GM21423 (cell line): Measurements from ENCODE around the gene MPLKIP.
"Not testable (repeated sequence)": the region's sequence is repeated elsewhere in the genome, so short reads cannot be mapped to it uniquely, and the experiment has no call there.

Experiments
- ATAC-seq: cut with Tn5 transposase; IDR thresholded peaks from one replicate; pipeline ENCODE4 v1.9.1; 2021; ENCODE audit warnings: mild to moderate bottlenecking, moderate library complexity; ENCODE audit not compliant: unreplicated experiment

MPLKIP gene

DNA sequence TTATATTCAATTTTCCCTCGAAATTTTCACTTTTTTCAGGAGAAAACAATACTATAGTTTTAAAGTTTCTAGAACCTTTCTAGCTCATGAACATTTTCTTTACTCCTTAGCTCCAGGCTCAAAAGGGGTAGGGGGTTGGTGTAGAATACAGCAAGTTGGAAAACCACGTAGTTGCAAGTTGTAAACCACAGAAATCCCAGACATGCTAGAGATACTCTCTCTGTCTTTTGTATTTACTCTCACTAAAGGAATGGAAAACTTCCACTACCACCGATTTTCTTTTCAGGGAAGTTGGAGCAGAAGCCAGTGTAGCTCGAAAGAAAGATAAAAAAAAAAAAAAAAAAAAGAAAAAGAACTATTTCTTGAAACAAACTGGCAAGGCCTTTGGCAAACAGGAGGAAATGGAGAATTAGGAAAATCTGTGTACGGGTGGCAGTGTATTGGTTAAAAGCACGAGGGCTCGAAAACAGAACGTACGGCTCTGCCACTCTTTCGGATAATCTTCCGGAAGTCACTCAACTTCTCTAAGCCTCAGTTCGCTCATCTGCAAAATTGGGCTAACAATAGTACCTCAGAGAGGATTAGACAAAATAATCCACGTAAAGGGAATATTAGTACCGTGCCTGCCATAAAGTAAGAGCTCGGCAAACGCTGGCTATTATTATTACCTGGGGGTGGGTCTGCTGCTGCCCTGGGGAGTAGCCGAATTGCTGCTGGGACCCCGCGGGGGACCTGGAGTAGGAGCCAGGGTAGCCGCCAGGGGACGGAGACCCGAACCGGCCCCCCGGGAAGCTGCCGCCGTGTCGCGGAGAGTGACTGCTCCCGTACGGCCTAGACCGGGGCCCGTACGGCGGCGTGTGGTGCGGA, 628 bp downstream of the MPLKIP start:
- ATAC-seq: peak; percentile 4

DNA sequence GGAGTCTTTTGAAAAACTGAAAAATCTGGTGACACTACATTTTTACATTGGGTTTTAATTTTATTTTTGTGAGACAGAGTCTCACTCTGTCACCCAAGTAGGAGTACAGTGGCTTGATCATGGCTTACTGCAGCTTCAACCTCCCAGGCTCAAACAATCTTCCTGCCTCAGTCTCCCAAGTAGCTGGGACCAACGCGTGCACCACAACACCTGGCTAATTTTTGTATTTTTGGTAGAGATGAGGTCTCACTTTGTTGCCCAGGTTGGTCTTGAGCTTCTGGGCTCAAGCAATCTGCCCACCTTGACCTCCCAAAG, 11.5 kb downstream of the MPLKIP start:
- ATAC-seq: no peak

DNA sequence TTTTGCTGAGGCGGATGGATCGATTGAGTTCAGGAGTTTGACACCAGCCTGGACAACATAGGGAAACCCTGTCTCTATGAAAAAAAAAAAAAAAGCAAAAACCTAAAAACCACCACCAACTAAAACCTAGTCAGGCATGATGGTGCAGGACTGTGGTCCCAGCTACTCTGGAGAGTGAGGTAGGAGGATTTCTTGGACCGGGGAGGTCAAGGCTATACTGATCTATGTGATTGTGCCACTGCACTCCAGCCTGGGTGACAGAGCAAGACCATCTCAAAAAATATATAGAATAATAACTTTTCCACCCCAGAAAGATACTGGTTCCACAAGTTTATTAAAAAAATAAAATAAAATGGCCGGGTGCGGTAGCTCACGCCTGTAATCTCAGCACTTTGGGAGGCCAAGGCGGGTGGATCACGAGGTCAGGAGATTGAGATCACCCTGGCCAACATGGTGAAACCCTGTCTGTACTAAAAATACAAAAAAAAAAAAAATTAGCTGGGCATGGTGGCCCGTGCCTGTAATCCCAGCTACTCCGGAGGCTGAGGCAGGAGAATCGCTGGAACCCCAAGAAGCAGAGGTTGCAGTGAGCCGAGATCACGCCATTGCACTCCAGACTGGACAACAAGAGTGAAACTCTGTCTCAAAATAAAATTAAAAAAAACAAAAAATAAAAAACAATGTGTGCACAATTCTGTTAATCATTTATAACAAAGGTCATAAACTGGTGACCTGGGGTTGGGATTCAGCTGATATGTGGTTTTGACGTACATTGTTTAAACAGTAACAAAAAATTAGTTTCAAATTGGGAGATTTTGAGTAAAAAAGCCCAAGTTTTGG, 12.1 kb downstream of the MPLKIP start:
- not testable (repeated sequence) for ATAC-seq

DNA sequence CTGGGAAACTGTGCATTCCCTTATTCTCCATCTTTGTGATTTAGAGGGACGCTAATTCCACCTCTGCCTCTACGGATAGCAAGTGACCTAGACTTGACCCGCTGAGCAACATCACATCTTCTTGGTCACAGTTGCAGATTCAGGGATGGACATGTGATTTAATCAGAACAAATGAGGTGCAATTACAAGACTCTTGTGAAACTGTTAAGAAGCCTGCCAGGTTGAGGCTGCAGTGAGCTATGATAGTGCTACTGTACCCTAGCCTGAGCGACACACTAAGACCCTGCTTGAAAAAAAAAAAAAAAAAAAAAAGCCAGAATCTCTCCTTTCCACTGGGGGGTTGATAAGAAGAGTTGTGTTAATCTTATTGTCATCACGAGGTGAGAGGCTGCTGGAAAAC, 14.4 kb downstream of the MPLKIP start:
- ATAC-seq: no peak

DNA sequence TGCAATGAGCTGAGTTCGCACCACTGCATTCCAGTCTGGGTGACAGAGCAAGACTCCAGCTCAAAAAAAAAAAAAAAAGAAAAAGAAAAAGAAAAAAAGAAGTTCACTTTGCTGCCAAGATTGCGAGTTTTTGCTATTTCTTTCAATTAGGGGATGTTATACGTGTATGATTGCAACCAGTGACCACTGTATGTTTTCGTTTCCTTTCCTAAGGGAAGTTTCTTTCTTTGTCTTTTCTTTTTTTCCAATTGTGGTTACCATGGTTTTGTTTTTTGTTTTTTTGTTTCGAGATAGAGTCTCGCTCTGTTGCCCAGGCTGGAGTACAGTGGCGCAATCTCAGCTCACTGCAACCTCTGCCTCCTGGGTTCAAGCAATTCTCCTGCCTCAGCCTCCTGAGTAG, 16.2 kb downstream of the MPLKIP start:
- not testable (repeated sequence) for ATAC-seq

DNA sequence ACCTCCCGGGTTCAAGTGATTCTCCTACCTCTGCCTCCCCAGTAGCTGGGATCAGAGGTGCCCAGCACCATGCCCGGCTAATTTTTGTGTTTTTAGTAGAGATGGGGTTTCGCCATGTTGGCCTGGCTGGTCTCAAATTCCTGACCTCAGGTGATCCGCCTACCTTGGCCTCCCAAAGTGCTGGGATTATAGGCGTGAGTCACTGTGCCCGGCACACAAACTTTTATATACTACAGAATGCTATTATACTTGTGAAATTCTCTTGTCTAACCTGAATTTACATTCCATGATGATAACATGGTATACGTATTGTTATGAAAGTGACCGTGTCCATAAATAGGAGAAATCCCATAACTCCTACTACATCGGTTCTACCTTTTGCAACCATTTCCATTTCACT, 17.2 kb downstream of the MPLKIP start:
- ATAC-seq: not testable (repeated sequence)

DNA sequence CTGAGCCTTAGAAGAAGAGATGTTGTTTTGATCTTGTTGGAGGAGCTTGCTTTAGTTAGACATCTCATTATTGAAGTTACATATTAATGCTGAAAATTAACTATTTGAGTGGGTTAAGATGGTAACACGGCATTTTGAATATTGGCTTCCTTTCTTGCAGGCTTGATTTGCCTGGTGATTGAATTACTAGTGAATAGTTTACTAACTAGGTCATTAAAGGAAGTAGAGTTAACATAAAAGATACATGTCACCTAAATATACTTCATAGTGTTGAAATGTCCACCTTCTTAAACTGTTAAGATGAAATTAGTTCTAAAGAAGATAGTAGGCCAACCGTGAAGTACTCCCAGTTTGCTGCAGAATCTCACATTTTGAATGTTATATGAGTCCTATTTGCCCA, 18.5 kb downstream of the MPLKIP start:
- no peak for ATAC-seq

DNA sequence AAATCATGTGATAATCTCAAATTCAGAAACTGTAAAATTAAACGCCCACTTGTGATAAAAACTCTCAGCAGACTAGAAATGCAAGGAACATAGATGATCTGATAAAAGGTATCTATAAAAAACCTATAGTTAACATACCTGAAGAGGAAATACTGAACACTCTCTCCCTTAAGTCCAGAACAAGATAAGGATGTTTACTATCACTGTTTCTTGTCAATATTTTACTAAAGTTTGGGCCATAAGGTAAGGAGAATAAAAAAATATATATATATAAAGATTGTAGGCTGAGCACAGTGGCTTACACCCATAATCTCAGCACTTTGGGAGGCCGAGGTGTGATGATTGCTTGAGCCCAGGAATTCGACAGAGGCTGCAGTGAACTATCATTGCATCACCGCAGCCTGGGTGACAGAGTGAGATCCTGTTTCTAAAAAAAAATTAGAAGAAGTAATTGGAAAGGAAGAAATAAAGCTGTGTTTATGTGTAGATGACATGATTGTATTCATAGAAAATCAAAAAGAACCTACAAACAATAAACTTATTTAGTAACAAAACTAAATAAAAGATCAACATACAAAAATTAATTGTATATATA, 28.4 kb downstream of the MPLKIP start:
- ATAC-seq: no peak

DNA sequence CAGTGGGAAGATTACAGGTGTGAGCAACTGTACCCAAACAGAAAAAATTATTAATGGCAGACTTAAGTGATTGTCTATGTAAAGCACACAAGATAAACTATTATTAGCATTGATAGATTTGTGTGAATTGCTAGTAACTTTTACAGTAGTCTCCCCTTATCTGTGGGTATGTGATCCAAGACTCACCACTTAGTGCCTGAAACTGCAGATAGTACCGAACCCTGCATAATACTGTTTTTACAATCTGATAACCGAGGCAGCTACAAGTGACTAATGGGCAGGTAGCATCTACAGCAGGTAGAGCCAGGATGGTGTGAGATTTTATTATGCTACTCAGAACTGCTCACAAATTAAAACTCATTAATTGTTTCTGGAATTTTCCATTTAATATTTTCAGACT, 31.5 kb downstream of the MPLKIP start:
- ATAC-seq: no peak

DNA sequence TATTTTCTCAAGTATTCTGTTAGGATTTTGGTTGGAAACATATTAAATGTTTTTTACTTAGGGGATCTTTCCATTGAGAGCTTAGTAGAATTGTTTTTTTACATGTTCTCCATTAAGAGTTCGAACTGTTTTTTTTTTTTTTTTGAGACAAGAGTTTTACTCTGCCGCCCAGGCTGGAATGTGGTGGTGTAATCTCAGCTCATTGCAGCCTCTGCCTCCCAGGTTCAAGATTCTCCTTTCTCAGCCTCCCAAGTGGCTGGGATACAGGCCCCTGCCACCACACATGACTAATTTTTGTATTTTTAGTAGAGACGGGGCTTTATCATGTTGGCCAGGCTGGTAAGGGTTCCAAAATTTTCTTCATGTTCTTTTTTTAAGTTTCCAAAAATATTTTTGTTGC, 33.2 kb downstream of the MPLKIP start:
- no peak for ATAC-seq

DNA sequence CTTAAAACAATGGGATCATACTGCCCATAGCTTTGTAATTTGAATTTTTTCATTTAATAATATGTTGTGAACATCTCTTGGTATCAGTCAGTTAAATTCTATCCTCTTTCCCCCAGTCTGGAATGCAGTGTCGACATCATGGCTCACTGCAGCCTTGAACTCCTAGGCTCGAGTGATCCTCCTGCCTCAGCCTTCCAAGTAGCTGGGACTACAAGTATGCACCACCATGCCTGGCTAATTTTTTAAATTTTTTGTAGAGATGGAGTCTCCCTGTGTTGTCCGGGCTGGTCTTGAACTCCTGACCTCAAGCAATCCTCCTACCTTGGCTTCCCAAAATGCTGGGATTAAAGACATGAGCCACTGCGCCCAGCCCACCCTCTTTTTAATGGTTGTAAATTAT, 34.6 kb downstream of the MPLKIP start:
- ATAC-seq: no peak

DNA sequence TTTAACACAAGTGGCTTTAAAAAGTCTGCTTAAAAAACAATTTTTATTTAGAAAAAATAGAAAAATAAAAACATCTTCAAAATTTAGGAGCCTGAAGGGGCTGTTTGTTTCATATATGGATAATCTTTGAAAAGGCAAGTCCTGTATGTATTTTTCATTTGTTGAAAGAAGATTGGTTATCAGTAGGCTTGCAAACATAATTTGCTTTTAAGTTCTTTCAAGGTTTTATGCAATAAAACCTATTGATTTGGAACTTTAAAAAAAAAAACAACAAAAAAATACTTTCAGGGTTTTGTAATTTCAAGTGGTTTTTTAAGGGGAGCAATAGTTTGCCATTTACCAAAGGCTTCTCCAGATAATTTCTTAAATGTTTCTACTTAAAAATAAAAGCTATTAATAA, 35.6 kb downstream of the MPLKIP start:
- no peak for ATAC-seq

DNA sequence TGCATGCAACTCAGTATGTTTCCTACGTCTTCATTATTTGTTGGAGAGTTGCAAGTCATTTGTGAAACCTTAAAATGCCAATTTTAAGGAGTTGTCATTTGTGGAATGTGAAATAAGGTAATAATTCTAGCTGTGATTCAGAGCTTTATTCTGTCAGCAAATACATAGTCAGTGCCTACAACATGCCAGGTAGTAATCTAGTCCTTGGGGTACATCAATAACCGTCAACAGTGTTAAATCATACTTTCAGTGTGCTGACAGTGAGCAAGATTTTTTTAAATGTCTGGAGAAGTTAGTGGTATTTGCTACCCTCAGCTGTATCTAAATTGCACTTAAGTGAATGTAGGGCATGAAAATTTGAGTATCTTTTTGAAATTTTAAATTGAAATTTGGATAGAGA, 36.7 kb downstream of the MPLKIP start:
- ATAC-seq: no peak

DNA sequence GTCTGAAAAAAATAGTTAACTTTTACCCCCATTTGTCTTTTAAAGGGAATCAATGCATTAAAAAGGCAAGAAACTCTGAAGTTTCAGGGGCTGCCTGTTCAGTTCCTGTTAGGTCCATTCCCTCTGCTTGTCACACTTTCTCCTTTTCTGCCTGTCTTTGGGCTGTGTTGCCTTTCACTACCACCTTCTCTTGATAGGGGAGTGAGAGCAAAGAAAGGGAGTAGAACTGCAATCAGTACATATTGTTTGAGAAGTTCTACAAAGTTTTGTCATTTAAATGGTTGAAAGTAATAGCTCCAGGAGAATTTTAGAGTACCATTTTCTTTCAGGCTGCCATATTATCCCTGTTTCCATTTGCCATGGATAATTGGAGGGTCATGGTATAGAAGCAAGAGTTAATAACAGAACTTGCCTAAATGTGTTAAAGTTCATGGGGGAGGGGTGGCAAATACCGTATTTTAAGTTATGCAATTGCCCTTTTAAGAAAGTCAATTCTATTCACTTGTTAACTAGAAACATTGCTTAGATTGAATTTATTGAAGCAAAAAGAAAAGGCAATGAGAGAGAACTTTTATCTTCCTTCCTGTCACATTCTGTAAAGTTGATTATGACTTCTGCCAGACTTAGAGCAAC, 38.6 kb downstream of the MPLKIP start:
- no peak for ATAC-seq

DNA sequence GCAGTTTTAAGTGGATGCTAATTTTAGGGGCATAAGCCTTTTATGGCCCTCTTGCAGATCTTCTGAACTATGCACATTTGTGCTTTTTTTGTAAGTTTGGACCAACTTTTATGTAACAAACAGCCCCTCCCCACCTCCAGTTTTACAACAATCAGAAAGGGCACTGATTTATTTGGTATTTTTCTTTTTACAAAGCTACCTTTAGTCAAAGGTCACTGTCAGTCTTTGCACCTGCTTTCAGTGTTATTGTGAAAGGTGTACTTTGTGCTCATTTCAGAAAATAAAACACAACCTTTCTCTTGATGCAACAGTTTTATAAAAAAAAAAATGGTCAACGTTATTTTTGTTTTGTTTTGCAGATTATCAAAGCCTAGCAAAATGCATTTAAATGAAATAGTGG, 39.2 kb downstream of the MPLKIP start:
- ATAC-seq: no peak

DNA sequence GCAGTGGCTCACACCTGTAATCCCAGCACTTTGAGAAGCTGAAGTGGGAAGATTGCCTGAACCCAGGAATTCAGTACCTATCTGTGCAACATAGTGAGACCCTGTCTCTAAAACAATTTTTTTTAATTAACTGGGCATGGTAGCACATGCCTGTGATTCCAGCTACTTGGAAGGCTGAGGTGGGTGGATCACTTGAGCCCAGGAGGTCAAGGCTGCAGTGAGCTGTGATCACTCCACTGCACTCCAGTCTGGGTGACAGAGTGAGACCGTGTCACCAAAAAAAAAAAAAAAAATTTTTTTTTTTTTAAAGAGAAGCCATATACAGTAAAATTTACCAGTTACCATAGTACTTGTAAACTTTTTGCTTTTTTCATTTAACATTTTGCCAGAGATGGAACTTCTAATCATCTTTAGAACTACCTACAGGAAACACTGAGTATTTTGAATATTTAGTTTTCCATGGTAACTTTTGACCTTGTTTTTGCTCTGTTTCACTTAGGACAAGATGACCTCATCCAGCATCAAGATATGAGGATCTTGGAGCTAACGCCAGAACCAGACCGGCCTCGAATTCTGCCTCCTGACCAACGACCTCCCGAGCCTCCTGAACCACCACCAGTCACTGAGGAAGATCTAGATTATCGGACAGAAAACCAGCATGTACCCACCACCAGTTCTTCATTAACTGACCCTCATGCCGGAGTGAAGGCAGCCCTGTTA, 40.6 kb downstream of the MPLKIP start:
- no peak for ATAC-seq

DNA sequence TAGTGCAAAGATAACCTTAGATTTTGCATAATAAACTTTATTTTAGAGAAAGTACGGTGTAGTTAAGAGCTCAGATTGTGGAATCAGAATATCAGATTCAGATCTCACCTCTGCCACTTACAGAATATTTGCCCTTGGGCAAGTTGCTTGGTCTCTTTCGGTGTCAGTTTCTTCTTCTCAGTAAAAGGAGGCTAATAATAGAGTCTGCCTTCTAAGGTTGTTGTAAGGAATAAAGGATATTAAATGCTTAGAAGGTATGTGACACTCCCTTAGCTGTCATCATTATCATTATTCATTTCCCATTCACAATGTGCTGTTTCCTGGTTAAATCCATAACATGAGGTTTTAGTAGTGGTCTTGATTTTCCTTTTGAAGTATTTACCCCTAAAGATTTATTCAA, 42.2 kb downstream of the MPLKIP start:
- no peak for ATAC-seq

DNA sequence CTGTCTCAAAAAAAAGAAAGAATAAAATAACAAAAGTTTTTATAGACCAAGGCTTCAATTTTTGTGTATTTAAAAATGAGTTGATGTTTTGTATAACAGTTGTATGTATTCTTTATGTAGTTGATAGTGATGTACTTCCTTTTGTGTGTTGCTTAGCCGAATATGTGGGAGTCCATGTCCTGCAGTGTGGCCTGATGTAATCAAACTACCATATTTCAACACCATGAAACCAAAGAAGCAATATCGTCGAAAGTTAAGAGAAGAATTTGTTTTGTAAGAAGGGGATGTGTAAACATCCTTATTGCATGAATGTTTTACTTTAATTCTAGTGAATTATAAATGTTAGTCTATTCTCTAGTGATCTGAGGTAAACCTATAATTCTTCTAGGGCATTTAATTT, 56.6 kb downstream of the MPLKIP start:
- no peak for ATAC-seq
